T-helper 2 cell treated with Interferon-gamma antibody and Interleukin-4, amounts not matched to agents 5 μg/mL and 100 μg/mL, for 36 hours (primary cell): Measurements from ENCODE around the gene PHLDA2.
A peak's percentile ranks its signal among the peaks of the same experiment; 100 is the strongest.
"Not testable (repeated sequence)": the region's sequence is repeated elsewhere in the genome, so short reads cannot be mapped to it uniquely, and the experiment has no call there.

Experiments
- DNase-seq: peaks from one replicate; pipeline ENCODE4 v3.0.0; 2021; ENCODE audit warnings: low spot score
- H3K27ac Mint-ChIP-seq: one replicate; pipeline ENCODE4 v1.8.0; 2021; ENCODE audit warnings: mild to moderate bottlenecking, mixed read lengths
- H3K27me3 Mint-ChIP-seq: one replicate; pipeline ENCODE4 v1.8.0; 2021; ENCODE audit warnings: low read depth, mixed read lengths
- H3K36me3 Mint-ChIP-seq: one replicate; pipeline ENCODE4 v1.8.0; 2021; ENCODE audit warnings: low read depth, mixed read lengths
- H3K4me1 Mint-ChIP-seq: one replicate; pipeline ENCODE4 v1.8.0; 2021; ENCODE audit warnings: low read depth, mixed read lengths
- H3K4me3 Mint-ChIP-seq: one replicate; pipeline ENCODE4 v1.8.0; 2022; ENCODE audit warnings: mild to moderate bottlenecking, moderate library complexity, mixed read lengths
- H3K9me3 Mint-ChIP-seq: one replicate; pipeline ENCODE4 v1.8.0; 2021; ENCODE audit warnings: mixed read lengths

Gene PHLDA2

GRCh38 chr11:2910401-2910955 lies 18.7 kb downstream of the PHLDA2 start:
- Mint-ChIP-seq H3K27ac (no peak overlapping the region), H3K36me3 (peaks cover 7% of the 10 kb centered on the region), H3K4me1 (peaks cover 3% of the 10 kb centered on the region), H3K4me3 (no peak overlapping the region), H3K9me3 (peaks cover 6% of the 10 kb centered on the region), H3K27me3 (no peaks in the 10 kb centered on the region)
- DNase-seq = no peak

GRCh38 chr11:2909133-2909902 lies 19.9 kb downstream of the PHLDA2 start:
- H3K27me3 Mint-ChIP-seq = no peaks in the 10 kb centered on the region
- H3K4me1 Mint-ChIP-seq = peaks cover 3% of the 10 kb centered on the region
- no peak overlapping the region for H3K27ac Mint-ChIP-seq
- H3K36me3 Mint-ChIP-seq = peaks cover 15% of the 10 kb centered on the region
- peaks cover 12% of the 10 kb centered on the region for H3K9me3 Mint-ChIP-seq
- DNase-seq = no peak
- H3K4me3 Mint-ChIP-seq = no peak overlapping the region

GRCh38 chr11:2908130-2908529 lies 21.1 kb downstream of the PHLDA2 start:
- no peaks in the 10 kb centered on the region for H3K27me3 Mint-ChIP-seq

GRCh38 chr11:2905299-2905698 lies 23.9 kb downstream of the PHLDA2 start:
- not testable (repeated sequence) for H3K4me3 Mint-ChIP-seq, H3K27ac Mint-ChIP-seq, H3K27me3 Mint-ChIP-seq, DNase-seq
- Mint-ChIP-seq H3K36me3 (peaks cover 15% of the 10 kb centered on the region), H3K4me1 (peaks cover 11% of the 10 kb centered on the region), H3K9me3 (peaks cover 12% of the 10 kb centered on the region)

More at GRCh38 chr11:2908130-2908529, 21.1 kb downstream of the PHLDA2 start:
- Mint-ChIP-seq H3K36me3 (peaks cover 15% of the 10 kb centered on the region), H3K4me1 (peaks cover 4% of the 10 kb centered on the region), H3K4me3 (no peak overlapping the region), H3K27ac (no peak overlapping the region), H3K9me3 (peaks cover 12% of the 10 kb centered on the region)
- no peak for DNase-seq

GRCh38 chr11:2904153-2905052 lies 24.8 kb downstream of the PHLDA2 start:
- H3K4me3 Mint-ChIP-seq = peak overlapping the region; percentile 68
- peaks cover 12% of the 10 kb centered on the region for H3K9me3 Mint-ChIP-seq
- DNase-seq = no peak
- H3K4me1 Mint-ChIP-seq = peaks cover 16% of the 10 kb centered on the region
- no peaks in the 10 kb centered on the region for H3K27me3 Mint-ChIP-seq
- no peak overlapping the region for H3K27ac Mint-ChIP-seq
- peaks cover 17% of the 10 kb centered on the region for H3K36me3 Mint-ChIP-seq

- Mint-ChIP-seq H3K4me1 (peaks cover 24% of the 10 kb centered on the region), H3K27me3 (no peaks in the 10 kb centered on the region), H3K9me3 (peaks cover 12% of the 10 kb centered on the region)
Observed at GRCh38 chr11:2903672-2904011, 25.6 kb downstream of the PHLDA2 start.

GRCh38 chr11:2902784-2903671 lies 26.2 kb downstream of the PHLDA2 start:
- H3K27ac Mint-ChIP-seq = peak overlapping the region; percentile 74
- H3K9me3 Mint-ChIP-seq = peaks cover 12% of the 10 kb centered on the region
- peaks cover 30% of the 10 kb centered on the region for H3K4me1 Mint-ChIP-seq
- no peak for DNase-seq
- peaks cover 18% of the 10 kb centered on the region for H3K36me3 Mint-ChIP-seq
- H3K27me3 Mint-ChIP-seq = no peaks in the 10 kb centered on the region
- peak overlapping the region; percentile 68 for H3K4me3 Mint-ChIP-seq

More at GRCh38 chr11:2903672-2904011, 25.6 kb downstream of the PHLDA2 start:
- no peak overlapping the region for H3K27ac Mint-ChIP-seq
- peak overlapping the region; percentile 68 for H3K4me3 Mint-ChIP-seq
- H3K36me3 Mint-ChIP-seq = peaks cover 17% of the 10 kb centered on the region
- DNase-seq = no peak

GRCh38 chr11:2901854-2902783 lies 27.1 kb downstream of the PHLDA2 start:
- Mint-ChIP-seq H3K4me1 (peaks cover 34% of the 10 kb centered on the region), H3K36me3 (peaks cover 18% of the 10 kb centered on the region), H3K4me3 (peak overlapping the region; percentile 68), H3K9me3 (peaks cover 12% of the 10 kb centered on the region), H3K27me3 (no peaks in the 10 kb centered on the region), H3K27ac (peak overlapping the region; percentile 74)
- peak; percentile 96 for DNase-seq

- peaks cover 34% of the 10 kb centered on the region for H3K4me1 Mint-ChIP-seq
Observed at GRCh38 chr11:2901196-2901796, 27.9 kb downstream of the PHLDA2 start.

GRCh38 chr11:2899080-2899783 lies 30.0 kb downstream of the PHLDA2 start:
- no peaks in the 10 kb centered on the region for H3K27me3 Mint-ChIP-seq
- H3K4me3 Mint-ChIP-seq = peak overlapping the region; percentile 59
- H3K9me3 Mint-ChIP-seq = no peaks in the 10 kb centered on the region
- H3K36me3 Mint-ChIP-seq = peaks cover 3% of the 10 kb centered on the region
- peak overlapping the region; percentile 98 for H3K27ac Mint-ChIP-seq
- DNase-seq = no peak
- H3K4me1 Mint-ChIP-seq = peaks cover 34% of the 10 kb centered on the region

More at GRCh38 chr11:2901196-2901796, 27.9 kb downstream of the PHLDA2 start:
- peaks cover 18% of the 10 kb centered on the region for H3K36me3 Mint-ChIP-seq
- H3K27ac Mint-ChIP-seq = peak overlapping the region; percentile 74
- H3K27me3 Mint-ChIP-seq = no peaks in the 10 kb centered on the region
- no peak for DNase-seq
- H3K9me3 Mint-ChIP-seq = peaks cover 12% of the 10 kb centered on the region
- H3K4me3 Mint-ChIP-seq = peak overlapping the region; percentile 50

- no peaks in the 10 kb centered on the region for H3K27me3 Mint-ChIP-seq
- DNase-seq = peak; percentile 63
- H3K4me3 Mint-ChIP-seq = peak overlapping the region; percentile 87
- H3K36me3 Mint-ChIP-seq = peaks cover 3% of the 10 kb centered on the region
- H3K4me1 Mint-ChIP-seq = peaks cover 31% of the 10 kb centered on the region
- no peaks in the 10 kb centered on the region for H3K9me3 Mint-ChIP-seq
- peak overlapping the region; percentile 98 for H3K27ac Mint-ChIP-seq
Observed at GRCh38 chr11:2898366-2899079, 30.7 kb downstream of the PHLDA2 start.
